ENCODE data around the gene COX6B2. TPM values are rescaled to one million over a fixed set of nuclear protein-coding genes. Genes with fewer than 3 reads are reported as not detected.

COX6B2 gene
- total RNA-seq, 1 donor from 2014 or later = 0.17 TPM

GRCh38 chr19:55352040-55352439 lies 2.5 kb downstream of the COX6B2 start:
- Mint-ChIP-seq H3K27ac (ENCODE audit: unreplicated experiment) (no peak overlapping the region), H3K27me3 (ENCODE audit: low read depth) (peaks cover 33% of the 10 kb centered on the region), H3K9me3 (ENCODE audit: low read depth) (no peaks in the 10 kb centered on the region), H3K36me3 (ENCODE audit: low read depth) (no peaks in the 10 kb centered on the region), H3K4me3 (ENCODE audit: unreplicated experiment) (no peak overlapping the region), H3K4me1 (ENCODE audit: low read depth) (peaks cover 14% of the 10 kb centered on the region)
- TF ChIP-seq CTCF (IDR thresholded peaks at IDR 0.05) = no peak
- DNase-seq (ENCODE audit: low spot score) = no peak

GRCh38 chr19:55350620-55351315 lies 3.8 kb downstream of the COX6B2 start:
- Mint-ChIP-seq H3K27me3 (ENCODE audit: low read depth) (peaks cover 32% of the 10 kb centered on the region), H3K9me3 (ENCODE audit: low read depth) (no peaks in the 10 kb centered on the region), H3K4me1 (ENCODE audit: low read depth) (peaks cover 14% of the 10 kb centered on the region), H3K36me3 (ENCODE audit: low read depth) (no peaks in the 10 kb centered on the region), H3K4me3 (ENCODE audit: unreplicated experiment) (no peak overlapping the region), H3K27ac (ENCODE audit: unreplicated experiment) (no peak overlapping the region)
- DNase-seq (ENCODE audit: low spot score) = no peak
- TF ChIP-seq CTCF (IDR thresholded peaks at IDR 0.05) = no peak

DNA sequence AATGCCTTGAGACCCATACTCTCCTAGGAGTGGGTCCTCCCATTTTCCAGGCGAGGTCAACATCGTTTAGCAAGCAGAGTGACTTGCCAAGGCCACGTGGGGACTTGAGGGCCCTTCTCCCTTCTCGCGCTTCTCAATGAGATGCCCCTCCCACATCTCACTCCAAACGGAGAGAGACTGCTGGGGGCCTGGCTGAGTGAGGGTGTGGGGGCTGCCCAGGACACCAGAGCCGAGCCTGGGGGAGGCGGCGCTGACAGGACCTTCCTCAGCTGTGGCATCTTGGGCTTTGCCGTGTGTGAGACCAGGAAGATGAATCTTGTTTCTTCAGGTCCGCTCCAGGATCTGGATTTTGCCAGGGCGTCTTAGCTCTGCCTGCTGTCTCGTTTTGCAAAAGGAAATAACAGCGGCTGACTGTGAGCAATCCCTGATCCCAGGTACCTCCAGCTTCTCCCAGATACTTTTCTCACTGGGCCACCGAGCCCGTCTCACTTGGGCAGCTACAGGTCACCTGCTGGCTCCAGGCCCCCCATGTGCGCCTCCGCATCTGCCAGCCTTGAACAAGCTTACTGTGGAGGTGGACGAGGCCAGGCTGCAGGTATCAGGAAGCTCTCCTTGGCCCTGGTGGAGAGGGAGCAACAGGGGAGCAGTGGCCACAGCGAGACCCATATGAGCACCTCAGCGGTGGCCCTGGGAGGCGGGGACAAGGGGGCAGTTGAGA lies 6.0 kb downstream of the COX6B2 start:
- Mint-ChIP-seq H3K4me3 (ENCODE audit: unreplicated experiment) (no peak overlapping the region), H3K9me3 (ENCODE audit: low read depth) (no peaks in the 10 kb centered on the region), H3K4me1 (ENCODE audit: low read depth) (peaks cover 25% of the 10 kb centered on the region), H3K36me3 (ENCODE audit: low read depth) (no peaks in the 10 kb centered on the region), H3K27ac (ENCODE audit: unreplicated experiment) (no peak overlapping the region), H3K27me3 (ENCODE audit: low read depth) (peaks cover 27% of the 10 kb centered on the region)
- TF ChIP-seq CTCF (IDR thresholded peaks at IDR 0.05) = no peak
- no peak for DNase-seq (ENCODE audit: low spot score)

GRCh38 chr19:55347442-55348009 lies 7.0 kb downstream of the COX6B2 start:
- no peak overlapping the region for H3K4me3 Mint-ChIP-seq (ENCODE audit: unreplicated experiment)
- H3K9me3 Mint-ChIP-seq (ENCODE audit: low read depth) = no peaks in the 10 kb centered on the region
- H3K27ac Mint-ChIP-seq (ENCODE audit: unreplicated experiment) = no peak overlapping the region
- H3K36me3 Mint-ChIP-seq (ENCODE audit: low read depth) = no peaks in the 10 kb centered on the region
- no peak for DNase-seq (ENCODE audit: low spot score)
- peaks cover 16% of the 10 kb centered on the region for H3K4me1 Mint-ChIP-seq (ENCODE audit: low read depth)
- peaks cover 18% of the 10 kb centered on the region for H3K27me3 Mint-ChIP-seq (ENCODE audit: low read depth)
- no peak for TF ChIP-seq CTCF (IDR thresholded peaks at IDR 0.05)

- no peak for TF ChIP-seq CTCF (IDR thresholded peaks at IDR 0.05)
- no peak overlapping the region for H3K4me3 Mint-ChIP-seq (ENCODE audit: unreplicated experiment)
- no peaks in the 10 kb centered on the region for H3K9me3 Mint-ChIP-seq (ENCODE audit: low read depth)
- DNase-seq (ENCODE audit: low spot score) = no peak
- H3K27me3 Mint-ChIP-seq (ENCODE audit: low read depth) = peaks cover 12% of the 10 kb centered on the region
- H3K4me1 Mint-ChIP-seq (ENCODE audit: low read depth) = peaks cover 15% of the 10 kb centered on the region
- no peaks in the 10 kb centered on the region for H3K36me3 Mint-ChIP-seq (ENCODE audit: low read depth)
- no peak overlapping the region for H3K27ac Mint-ChIP-seq (ENCODE audit: unreplicated experiment)
Measured at GRCh38 chr19:55346725-55347441, 7.6 kb downstream of the COX6B2 start.
